Endometrial microvascular endothelial cells (primary cell): ENCODE results near the gene ATP6V1E1. TPM values are rescaled to one million over a fixed set of nuclear protein-coding genes. Genes with fewer than 3 reads are reported as not detected.
"Not testable (repeated sequence)": the region's sequence is repeated elsewhere in the genome, so short reads cannot be mapped to it uniquely, and the experiment has no call there.

ENCODE experiments used
- in situ Hi-C: cut with HindIII; loops from 2 replicates; pipeline ENCODE4 v1.10.0; 2017; ENCODE audit warnings: low sequenced_read_pairs, low pct_unique_long_range_greater_than_20kb; ENCODE audit errors: inconsistent ontology term
- total RNA-seq: library from RNA; depleted of rRNA; stranded (reverse); fragments of >200 nt; gene quantifications from one replicate; pipeline ENCODE4 v1.2.3, GENCODE V29; 2015; ENCODE audit errors: inconsistent ontology term

The ATP6V1E1 gene
- total RNA-seq, 1 donor from 2014 or later = 127 TPM

DNA sequence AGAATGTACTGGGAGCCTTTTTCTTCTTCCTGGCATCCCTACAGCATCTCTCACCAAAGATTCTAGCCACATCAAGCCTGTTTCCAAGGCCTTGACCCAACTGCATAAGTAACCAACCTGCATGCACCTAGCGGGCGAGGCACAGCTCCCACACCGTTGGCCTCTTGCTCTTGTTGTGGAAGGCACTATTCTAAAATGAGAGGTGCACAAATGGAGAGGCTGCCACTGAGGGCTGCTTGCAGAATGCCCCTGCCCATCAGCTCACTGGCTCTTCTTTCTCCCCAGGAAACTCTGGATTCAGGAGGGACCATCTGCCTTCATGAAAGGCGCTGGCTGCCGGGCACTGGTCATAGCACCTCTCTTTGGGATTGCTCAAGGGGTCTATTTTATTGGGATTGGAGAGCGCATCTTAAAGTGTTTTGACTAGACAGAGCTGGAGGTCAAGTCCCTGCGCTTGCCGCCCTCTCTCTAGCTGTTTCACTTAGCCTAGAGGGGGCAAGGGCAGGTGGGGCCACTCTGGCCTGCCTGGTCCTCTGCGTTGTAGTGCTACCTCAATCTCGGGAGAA is 38.7 kb downstream of the ATP6V1E1 start:
- in situ Hi-C loops = no loop called here

DNA sequence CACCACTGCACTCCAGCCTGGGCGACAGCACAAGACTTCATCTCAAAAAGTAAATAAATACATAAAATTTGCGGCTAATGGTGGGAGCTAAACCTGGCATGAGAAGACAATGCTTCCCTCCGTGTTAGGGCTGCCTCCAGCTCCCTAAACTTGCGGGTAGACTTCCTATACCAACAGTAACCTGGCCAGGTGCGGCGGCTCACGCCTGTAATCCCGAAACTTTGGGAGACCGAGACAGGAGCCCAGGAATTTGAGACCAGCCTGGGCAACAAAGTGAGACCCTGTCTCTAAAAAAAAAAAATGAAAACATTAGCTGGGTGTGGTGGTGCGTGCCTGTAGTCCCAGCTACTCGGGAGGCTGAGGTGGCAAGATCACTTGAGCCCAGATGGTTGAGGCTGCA is 39.9 kb downstream of the ATP6V1E1 start:
- in situ Hi-C loops = no loop called here

DNA sequence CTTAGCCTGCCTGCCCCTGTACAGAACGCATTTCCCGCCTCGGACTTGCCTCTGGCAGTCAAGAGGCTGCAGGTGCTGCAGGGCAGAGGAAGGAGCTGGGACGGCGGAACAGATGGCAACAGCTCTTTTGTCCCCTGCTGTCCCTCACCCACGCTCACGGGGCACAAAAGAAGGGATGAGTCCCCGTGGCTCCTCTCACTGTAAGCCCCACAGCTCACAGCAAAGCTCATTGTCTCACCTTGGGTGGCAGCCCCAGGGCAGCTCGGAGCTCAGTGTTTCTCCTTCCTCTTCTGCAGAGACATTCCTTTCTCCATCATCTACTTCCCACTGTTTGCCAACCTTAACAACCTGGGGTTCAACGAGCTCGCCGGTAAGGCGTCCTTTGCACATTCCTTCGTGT is 40.9 kb downstream of the ATP6V1E1 start:
- in situ Hi-C loops = no loop called here

DNA sequence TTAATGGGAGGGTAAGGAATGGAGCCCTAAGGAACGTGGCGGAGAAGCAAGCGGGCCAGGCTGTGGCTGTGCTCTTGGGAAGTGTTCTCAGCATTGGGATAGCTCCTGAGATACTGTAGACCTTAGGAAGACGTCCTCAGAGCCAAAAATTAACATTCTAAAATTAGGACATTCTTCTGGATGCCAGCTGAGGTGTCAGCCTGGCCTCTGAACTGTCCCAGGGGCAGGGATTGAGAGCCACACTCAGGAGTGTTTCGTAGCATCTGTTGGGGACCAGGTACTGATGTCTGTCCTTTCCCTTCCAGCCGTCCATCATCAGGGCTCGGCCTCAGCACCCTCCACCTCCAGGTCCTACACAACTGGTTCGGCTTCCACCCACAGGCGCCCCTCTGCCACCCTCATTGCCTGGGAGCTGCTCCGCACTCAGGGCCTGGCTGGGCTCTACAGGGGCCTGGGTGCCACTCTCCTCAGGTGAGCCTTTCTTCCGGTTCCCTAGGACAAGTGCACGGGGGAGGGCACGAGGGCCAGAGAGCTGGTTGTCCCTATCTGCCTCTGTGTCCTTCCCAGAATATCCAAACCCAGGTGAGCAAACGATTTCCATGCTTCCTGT is 41.6 kb downstream of the ATP6V1E1 start:
- in situ Hi-C loops = no loop called here

DNA sequence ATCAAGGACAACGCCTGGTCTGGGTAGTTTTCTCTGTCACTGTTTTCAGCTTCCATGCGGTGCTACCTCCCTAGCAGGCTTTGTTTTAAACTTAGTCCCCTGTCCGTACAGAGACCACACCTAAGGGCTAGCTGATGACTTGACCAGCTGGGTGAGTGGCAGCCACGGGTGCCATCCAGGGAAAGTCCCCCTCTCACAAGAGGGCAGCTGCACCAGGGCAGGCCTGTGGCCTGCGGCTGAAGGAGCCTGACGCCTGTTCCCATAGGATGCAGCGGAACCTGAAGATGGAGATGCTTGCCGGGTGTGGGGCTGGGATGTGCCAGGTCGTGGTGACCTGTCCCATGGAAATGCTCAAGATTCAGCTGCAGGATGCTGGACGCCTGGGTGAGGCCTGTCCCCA is 45.4 kb downstream of the ATP6V1E1 start:
- in situ Hi-C loops = no loop called here

DNA sequence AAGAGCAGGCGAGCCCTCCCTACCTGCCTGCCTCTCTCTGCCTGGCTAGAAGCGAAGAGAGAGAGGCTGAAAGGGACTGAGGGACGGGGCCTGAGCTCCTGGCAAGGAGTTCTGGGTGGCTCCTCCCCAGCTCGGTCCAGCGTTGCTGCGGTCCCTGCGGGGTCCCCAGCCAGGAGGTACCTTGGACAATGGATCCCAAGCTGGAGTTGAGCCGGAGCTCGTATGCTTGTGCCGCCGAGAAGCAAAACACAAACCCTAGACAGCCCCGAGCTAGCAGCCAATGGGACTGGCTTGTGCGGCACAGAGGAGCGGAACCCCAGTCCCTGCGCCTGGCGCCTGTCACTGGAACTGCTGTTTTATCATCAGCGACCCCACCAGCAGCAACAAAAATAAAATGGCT is 46.9 kb downstream of the ATP6V1E1 start:
- in situ Hi-C loops = no loop called here

DNA sequence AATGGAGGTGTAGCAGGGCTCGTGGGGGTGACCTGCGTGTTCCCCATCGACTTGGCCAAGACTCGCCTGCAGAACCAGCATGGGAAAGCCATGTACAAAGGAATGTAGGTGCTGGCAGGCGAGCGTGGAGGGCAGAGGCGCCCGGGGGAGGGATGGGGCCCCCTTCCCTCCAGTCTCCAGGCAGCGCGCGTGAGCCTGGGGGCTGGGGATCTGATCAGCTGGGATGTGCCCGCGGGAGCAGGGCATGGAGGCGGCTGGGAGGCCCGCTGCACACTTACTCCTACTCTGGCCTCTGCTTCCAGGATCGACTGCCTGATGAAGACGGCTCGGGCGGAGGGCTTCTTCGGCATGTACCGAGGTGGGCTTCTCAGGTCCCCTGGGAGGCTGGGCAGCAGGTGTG is 47.5 kb downstream of the ATP6V1E1 start:
- in situ Hi-C loops = no loop called here

DNA sequence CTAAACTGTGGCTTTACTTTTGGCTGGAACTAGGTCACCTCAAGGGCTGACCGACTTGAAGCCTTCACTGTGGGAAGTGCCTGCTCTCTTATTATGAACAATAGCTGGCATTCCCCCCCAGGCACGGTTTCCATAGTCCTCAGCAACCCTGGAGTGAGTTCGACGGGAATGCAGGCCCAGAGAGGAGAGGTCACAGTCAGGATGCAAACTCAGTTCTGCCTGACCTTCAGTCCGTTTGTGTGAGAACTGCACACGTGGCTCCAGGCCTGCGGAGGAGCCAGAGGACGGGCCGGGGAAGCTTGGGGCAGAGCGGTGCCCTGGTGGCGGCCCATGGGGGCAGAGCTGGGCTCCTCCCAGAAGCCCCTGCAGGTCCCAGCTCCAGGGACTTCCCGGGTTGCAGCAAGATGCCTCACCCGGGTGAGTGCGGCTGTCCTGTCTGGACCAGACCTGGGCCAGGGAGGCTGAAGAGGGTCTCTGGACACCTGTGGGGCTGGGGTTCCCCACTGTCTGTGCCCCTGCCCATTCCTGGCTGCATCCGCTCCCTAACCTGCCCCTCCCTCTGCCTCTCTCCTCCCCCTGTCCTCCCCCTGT is 48.0 kb downstream of the ATP6V1E1 start:
- in situ Hi-C loops = no loop called here

DNA sequence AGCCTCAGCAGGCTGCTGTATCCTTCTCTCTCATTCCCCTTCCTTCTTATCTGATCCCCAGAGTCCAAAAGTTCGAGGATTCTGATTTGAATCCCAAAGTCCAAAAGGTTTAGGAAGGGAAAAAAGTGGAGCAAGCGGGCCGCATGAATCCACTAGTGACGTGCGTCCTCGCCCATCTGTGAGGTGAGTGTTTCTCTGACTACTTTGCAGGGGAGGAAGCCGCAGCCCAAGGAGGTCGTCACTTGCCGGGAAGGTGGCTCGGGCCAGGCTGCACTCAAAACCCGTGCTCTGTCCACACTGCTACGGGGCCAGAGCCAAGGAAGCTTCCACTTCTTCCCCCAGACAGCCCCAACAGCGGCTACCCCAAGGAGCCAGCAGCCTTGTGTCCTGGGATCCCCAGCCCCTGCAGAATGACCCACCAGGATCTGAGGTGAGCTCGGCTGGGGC is 49.0 kb downstream of the ATP6V1E1 start:
- in situ Hi-C loops = no loop called here

DNA sequence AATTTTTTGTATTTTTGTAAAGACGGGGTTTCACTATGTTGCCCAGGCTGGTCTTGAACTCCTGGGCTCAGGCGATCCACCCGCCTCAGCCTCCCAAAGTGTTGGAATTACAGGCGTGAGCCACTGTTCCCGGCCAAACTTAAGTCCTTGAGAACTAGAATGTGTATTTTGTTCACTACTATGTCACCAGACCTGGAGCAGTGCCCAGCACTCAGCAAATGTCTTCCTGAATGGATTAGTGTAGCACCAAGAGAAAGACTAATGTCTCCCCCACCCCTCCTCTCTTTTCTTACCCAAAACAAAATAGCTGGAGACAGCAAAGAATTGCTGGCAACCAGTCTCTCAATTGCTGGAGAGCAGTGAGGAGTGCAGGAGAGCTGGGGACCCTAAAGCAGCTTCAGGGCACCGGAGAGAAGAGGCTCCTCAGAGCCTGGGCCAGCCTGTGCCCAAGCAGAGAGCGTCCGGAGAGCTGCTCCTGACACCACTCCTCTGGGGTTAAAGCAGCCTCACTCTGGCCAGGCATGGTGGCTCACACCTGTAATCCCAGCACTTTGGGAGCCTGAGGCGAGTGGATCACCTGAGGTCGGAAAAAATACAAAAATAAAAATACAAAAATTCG is 50.3 kb downstream of the ATP6V1E1 start:
- in situ Hi-C loops = no loop called here

DNA sequence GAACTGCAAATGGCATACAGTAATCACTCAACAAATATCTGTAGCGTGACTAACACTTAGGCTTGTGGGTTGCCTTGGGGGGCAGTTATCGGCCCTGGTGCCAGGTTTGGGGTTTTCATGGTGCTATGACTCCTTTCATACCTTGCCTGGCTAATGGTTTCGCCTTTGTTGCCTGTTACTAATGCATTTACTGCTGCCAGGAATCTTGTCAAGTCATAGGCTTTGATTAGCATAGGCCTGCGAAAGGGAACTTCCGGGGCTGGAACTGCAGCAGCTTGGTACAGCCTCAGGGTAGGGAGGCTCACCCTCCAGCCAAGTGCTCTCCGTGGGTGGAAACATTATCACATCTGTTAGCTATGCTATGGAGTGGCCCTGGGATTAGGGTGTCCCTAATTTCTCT is 52.1 kb downstream of the ATP6V1E1 start:
- in situ Hi-C loops = no loop called here

DNA sequence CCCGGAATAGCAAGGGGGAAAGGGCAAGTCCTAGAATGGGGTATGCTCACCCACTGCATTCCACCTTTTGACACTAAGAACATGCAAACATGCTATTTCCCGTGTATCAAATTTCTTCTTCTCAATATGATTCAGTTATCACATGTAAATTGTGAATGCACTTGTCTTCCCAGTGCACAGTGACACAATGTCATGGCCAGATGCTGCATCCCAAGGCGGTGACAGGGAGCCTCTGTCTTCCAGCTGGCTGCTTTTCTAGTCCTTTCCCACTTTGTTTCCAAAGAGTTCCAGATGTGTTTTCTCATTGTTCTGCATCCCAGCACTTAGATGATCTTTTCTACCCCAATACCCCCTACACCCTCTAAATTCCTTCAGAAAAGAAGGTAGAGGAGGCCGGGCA is 52.9 kb downstream of the ATP6V1E1 start:
- in situ Hi-C loops = no loop called here

DNA sequence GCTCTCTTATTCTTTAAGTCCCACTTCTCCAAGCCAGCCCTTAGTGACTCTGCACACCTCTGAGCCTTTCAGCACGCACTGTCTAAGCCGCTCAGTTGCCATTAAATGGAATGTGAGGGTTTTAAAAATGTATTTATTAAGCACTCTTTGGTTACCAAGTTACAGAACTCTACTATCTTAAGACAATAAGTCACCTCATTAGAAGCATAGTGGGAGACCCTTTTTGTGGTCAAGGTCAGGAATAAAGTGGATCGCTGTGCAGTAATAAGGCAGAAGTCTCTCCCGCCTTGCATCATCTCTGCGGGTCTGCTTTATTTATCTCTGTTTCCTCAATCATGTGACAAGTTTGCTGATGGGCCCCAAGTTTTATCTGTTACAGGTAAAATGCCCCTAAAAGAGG is 53.4 kb downstream of the ATP6V1E1 start:
- in situ Hi-C loops = no loop called here

DNA sequence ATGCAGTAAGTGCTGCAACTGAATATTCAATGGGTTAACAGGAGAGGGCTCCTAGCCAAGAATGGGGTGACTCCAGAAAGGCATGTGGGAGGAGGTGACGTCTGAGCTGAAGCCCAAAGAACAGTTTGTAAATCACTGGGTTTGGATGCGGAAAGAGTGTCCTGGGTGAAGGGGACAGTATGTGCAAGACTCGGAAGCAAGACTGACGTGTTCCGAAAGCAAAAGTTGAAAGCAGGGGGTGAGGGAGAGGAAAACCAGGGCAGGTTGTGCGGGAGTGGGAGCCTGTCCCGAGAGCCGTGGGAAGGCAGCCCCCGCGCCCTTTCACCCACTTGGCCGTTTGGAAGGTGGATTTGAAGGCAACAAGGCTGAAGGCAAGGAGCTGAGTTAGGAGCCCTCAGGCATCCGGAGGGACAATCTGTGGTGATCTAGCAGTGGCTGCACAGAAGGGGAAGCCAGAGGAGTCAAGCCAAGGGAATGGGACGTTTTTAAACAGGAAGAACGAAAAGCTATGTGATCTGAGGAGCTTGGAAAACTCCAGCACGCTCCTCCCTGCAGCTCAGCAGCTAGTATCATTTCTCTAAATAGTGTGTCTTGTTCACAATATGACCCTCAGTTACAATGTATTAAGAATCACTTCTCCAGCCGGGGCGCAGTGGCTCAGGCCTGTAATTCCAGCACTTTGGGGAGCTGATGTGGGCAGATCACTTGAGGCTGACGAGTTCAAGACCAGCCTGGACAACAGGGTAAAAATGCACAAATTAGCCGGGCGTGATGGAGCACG is 57.5 kb downstream of the ATP6V1E1 start:
- in situ Hi-C loops = no loop called here

DNA sequence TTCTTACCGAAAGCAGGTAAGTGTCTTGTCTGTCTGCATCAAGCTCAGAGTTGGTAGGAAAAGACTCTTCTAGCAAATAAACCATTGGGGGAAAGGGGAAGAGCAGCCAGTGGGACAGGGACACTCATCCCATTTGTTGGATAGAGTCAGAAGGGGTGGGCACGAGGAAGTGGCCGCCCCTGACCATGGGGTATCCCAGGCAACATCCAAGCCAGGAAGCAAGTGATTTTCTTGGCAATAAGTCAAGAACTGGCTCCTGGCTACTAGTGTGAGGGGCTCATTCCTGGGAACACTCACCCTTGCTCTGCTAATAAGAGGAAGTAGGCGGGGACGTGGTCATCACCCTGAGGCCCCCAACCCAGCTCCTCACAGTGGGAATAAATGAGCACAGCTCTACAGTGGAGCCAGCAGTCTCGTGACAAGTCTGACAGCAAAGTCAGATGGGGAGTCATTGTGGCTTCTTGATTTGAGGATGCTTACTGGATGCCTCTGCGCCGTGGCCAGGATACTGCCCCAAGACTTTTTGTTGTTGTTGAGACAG is 58.5 kb downstream of the ATP6V1E1 start:
- in situ Hi-C loops = no loop called here

DNA sequence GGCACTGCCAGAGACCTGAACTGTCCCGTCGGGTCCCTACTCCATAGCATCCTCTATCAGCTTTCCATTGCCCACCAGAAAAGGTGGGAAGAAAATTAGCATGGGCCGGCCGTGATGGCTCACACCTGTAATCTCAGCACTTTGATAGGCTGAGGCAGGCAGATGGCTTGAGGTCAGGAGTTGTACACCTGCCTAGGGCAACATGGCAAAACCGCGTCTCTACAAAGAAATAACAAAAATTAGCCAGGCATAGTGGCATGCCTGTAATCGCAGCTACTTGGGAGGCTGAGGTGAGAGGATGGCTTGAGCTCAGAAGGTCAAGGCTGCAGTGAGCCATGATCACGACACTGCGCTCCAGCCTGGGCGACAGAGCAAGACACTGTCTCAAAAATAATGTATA is 61.8 kb downstream of the ATP6V1E1 start:
- in situ Hi-C loops = no loop called here

DNA sequence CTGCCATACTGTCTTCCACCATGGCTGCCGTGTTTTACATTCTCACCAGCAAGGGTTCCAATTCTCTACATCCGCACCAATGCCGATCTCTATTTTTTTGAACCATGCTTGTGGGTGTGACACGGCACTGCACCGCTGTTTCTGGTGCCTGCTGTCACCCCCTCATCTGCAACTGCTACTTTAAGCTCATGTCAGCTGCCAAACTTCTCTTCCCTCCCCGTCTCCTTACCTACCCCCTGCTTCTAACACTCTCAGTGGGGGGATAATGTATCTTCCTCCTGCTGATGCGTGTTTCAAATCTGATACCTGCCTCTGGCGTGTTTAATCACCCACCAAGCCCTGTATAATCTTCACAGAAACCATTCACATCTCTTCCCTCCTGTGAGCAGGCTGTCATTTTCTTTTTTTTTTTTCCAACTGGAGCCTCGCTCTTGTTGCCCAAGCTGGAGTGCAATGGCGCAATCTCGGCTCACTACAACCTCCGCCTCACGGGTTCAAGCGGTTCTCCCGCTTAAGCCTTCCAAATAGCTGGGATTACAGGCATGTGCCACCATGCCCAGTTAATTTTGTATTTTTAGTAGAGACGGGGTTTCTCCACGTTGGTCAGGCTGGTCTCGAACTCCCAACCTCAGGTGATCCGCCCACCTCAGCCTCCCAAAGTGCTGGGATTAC is 62.4 kb downstream of the ATP6V1E1 start:
- in situ Hi-C loops = not testable (repeated sequence)

DNA sequence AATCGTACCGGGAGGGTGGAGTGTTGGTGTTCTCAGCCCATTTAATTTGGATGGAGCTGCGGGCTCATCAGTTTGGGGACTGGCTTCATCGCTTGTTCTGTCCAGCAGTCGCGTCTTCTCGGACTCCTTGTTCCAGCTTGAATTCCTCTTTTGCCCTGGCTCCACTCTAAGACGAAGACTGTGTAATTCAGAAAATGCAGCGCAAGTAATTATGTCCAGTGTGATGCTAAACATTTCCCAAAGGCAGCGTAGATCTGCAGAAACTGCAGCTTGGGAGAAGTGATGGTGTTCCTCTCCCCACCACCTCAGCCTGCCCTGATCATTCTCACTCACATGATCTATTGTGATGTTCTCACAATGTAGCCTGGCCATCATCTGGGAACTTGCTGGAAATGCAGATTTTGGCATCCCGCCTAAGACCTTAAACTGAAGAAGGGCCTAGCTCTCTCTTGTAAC is 64.6 kb downstream of the ATP6V1E1 start:
- in situ Hi-C loops = no loop called here
